Stimulated activated CD8-positive, alpha-beta memory T cell treated with anti-CD3 and anti-CD28 coated beads, Interleukin-15, amount 100 ng/mL, for 24 hours (primary cell): Measurements from ENCODE around the gene RBM20.
"Not testable (repeated sequence)": the region's sequence is repeated elsewhere in the genome, so short reads cannot be mapped to it uniquely, and the experiment has no call there.

ENCODE experiments used
- DNase-seq: peaks from one replicate; pipeline ENCODE4 v3.0.0-alpha.2; 2020; ENCODE audit warnings: low read depth

Gene RBM20

GRCh38 chr10:110649347-110650264, 5.5 kb downstream of the RBM20 start:
- DNase-seq = no peak

- DNase-seq = no peak
Measured at GRCh38 chr10:110650265-110650668, 6.1 kb downstream of the RBM20 start.

GRCh38 chr10:110651044-110651958, 7.2 kb downstream of the RBM20 start:
- no peak for DNase-seq

GRCh38 chr10:110652475-110653118, 8.5 kb downstream of the RBM20 start:
- no peak for DNase-seq

- DNase-seq = no peak
Measured at GRCh38 chr10:110655320-110655719, 11.2 kb downstream of the RBM20 start.

GRCh38 chr10:110656612-110657011, 12.5 kb downstream of the RBM20 start:
- no peak for DNase-seq

GRCh38 chr10:110657973-110658691, 14.0 kb downstream of the RBM20 start:
- DNase-seq = no peak

- DNase-seq = no peak
Measured at GRCh38 chr10:110659558-110659957, 15.4 kb downstream of the RBM20 start.

GRCh38 chr10:110660289-110660688, 16.2 kb downstream of the RBM20 start:
- not testable (repeated sequence) for DNase-seq

GRCh38 chr10:110661292-110661691, 17.2 kb downstream of the RBM20 start:
- DNase-seq = no peak

- DNase-seq = no peak
Measured at GRCh38 chr10:110664483-110665420, 20.6 kb downstream of the RBM20 start.

- DNase-seq = not testable (repeated sequence)
Measured at GRCh38 chr10:110666259-110666658, 22.1 kb downstream of the RBM20 start.

GRCh38 chr10:110666673-110667072, 22.5 kb downstream of the RBM20 start:
- no peak for DNase-seq

- DNase-seq = no peak
Measured at GRCh38 chr10:110667620-110668343, 23.6 kb downstream of the RBM20 start.

GRCh38 chr10:110668443-110668842, 24.3 kb downstream of the RBM20 start:
- no peak for DNase-seq

- no peak for DNase-seq
Measured at GRCh38 chr10:110670335-110670734, 26.2 kb downstream of the RBM20 start.

GRCh38 chr10:110671788-110672579, 27.8 kb downstream of the RBM20 start:
- DNase-seq = peak; percentile 50

GRCh38 chr10:110672580-110672919, 28.4 kb downstream of the RBM20 start:
- DNase-seq = no peak

- no peak for DNase-seq
Measured at GRCh38 chr10:110676016-110676415, 31.9 kb downstream of the RBM20 start.
